HepG2 (cell line): Measurements from ENCODE around the gene PIMREG. TPM values are rescaled to one million over a fixed set of nuclear protein-coding genes. Genes with fewer than 3 reads are reported as not detected.

ENCODE experiments used
- FOXP1 ChIP-seq, 2 experiments: fragments of 450-650 bp in 1 of 2; IDR thresholded peaks; 2 replicates each; pipeline ENCODE4 v1.6.1; 2017 to 2018; ENCODE audit warnings: antibody characterized with exemption in 1 of 2
- MAF1 ChIP-seq: sonication (generic); formaldehyde crosslinking; IDR thresholded peaks from 2 replicates; pipeline ENCODE4 v1.5.0; 2020; ENCODE audit warnings: missing genetic modification reagents, borderline replicate concordance
- STAT5B ChIP-seq: sonication (generic); formaldehyde crosslinking; IDR thresholded peaks from 2 replicates; pipeline ENCODE4 v1.4.0; 2020; ENCODE audit warnings: missing genetic modification reagents
- TFAP4 ChIP-seq: sonication (generic); IDR thresholded peaks from 2 replicates; pipeline ENCODE4 v1.6.1; 2016; ENCODE audit warnings: low read depth, borderline replicate concordance
- ZBTB43 ChIP-seq: sonication (generic); formaldehyde crosslinking; conservative IDR thresholded peaks from 2 replicates; pipeline ENCODE4 v1.4.0; 2020; ENCODE audit warnings: missing genetic modification reagents
- ZNF180 ChIP-seq: sonication (generic); formaldehyde crosslinking; IDR thresholded peaks from 2 replicates; pipeline ENCODE4 v1.4.0; 2020; ENCODE audit warnings: low read depth, missing genetic modification reagents, borderline replicate concordance
- ZNF207 ChIP-seq: fragments of 450-650 bp; IDR thresholded peaks from 2 replicates; pipeline ENCODE4 v1.6.1; 2016; ENCODE audit warnings: antibody characterized with exemption, borderline replicate concordance
- ZNF256 ChIP-seq: sonication (generic); formaldehyde crosslinking; conservative IDR thresholded peaks from 2 replicates; pipeline ENCODE4 v1.4.0; 2020; ENCODE audit warnings: missing genetic modification reagents
- ZNF550 ChIP-seq: sonication (generic); formaldehyde crosslinking; IDR thresholded peaks from 2 replicates; pipeline ENCODE4 v1.4.0; 2020; ENCODE audit warnings: mild to moderate bottlenecking, missing genetic modification reagents, borderline replicate concordance
- ZNF747 ChIP-seq: sonication (generic); formaldehyde crosslinking; IDR thresholded peaks from 2 replicates; pipeline ENCODE4 v1.8.1; 2023; ENCODE audit warnings: missing genetic modification reagents, mild to moderate bottlenecking, borderline replicate concordance
- ZNF878 ChIP-seq: sonication (generic); formaldehyde crosslinking; IDR thresholded peaks from 2 replicates; pipeline ENCODE4 v1.8.1; 2023; ENCODE audit warnings: mild to moderate bottlenecking, missing genetic modification reagents, moderate library complexity
- polyA plus RNA-seq, 8 experiments: library from polyadenylated mRNA; depleted of rRNA in 3 of 8; stranded (reverse) in 7 of 8; unstranded in 1 of 8; fragments of >200 nt; fragmentation: Illumina TruSeq in 4 of 8; extraction: Trizol in 4 of 8; gene quantifications; 2 replicates each; pipeline versions ENCODE4 v1.2.1 to v1.2.3, GENCODE V29; 2011 to 2016; ENCODE audit warnings: low read depth in 4 of 8, missing spikeins in 1 of 8, mixed read lengths in 1 of 8; ENCODE audit not compliant: insufficient read depth in 1 of 8
- total RNA-seq, 5 experiments: library from RNA; depleted of rRNA; stranded (reverse); fragments of >200 nt; fragmentation: Illumina TruSeq; extraction: Trizol; gene quantifications; 2 replicates each; pipeline ENCODE4 v1.2.3, GENCODE V29; 2016; ENCODE audit warnings: low read depth in 1 of 5
- TF ChIP-seq, protein P1 (sequence below): IDR thresholded peaks from 2 replicates; pipeline ENCODE4 v1.6.1; 2018; ENCODE audit warnings: missing genetic modification reagents
- TF ChIP-seq, protein P2 (sequence below), 2 experiments: sonication (generic) in 1 of 2; formaldehyde crosslinking in 1 of 2; IDR thresholded peaks; 2 replicates each; pipeline versions ENCODE4 v1.6.1 to v1.9.0; 2014 to 2022; ENCODE audit warnings: antibody characterized with exemption in 1 of 2, borderline replicate concordance in 1 of 2, inconsistent platforms in 1 of 2, low read depth in 1 of 2, missing genetic modification reagents in 1 of 2

PIMREG gene
- total and polyA plus RNA-seq, 2 of the 13 experiments (the other 11 are each of a cell fraction or from before 2014, with no cell fraction given), result 15.6 to 30.3 TPM

DNA sequence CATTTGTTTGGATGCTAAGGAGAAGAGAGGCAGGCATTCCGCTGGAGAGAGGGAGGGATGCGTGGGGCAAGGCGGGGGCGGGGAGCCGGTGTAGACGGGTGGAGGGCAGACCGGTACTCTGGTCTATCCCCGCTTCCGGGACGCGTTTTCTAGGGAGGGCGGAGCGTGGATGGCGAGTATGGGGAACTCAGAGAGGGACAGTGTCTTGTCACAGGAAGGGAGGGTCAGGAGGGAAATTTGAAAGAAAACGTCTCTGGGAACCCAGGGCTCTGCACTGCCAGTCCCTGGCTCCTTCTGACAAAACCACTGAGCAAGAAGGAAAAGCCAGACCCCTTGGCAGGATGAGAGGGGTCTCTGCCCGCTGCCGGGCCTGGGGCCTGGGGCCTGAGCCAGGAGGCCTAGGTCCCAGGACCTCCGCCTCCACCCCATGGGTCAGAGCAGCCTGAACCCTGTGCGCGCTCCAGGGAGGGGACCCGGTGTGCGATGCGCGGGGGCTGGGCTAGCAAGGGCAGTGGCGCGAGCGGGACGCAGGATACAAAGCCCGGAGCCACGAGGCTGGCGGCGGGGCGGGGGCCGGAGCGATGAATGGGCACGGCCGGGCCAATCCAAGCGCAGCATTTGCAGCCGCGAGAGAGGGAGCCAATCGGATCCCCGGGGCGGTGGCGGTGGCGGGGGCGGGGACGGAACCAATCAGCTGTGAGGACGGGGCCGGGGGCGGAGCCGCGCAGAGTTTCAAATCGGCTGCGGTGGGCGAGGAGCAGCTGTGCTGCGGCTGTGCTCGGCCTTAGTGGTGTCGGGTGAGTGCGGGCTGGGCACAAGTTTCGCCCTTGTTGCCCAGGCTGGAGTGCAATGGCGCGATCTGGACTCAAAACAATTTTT, at the start of gene PIMREG (continued):
- TF ChIP-seq ZBTB43 (CRISPR knock-in tag) (peak; percentile 67; the same call in 1 of the 2 replicates), ZNF207 (no peak), ZNF256 (CRISPR knock-in tag) (no peak), ZNF180 (CRISPR knock-in tag) (no peak), MAF1 (CRISPR knock-in tag) (peak; percentile 75; the same call in 1 of the 2 replicates), ZNF550 (CRISPR knock-in tag) (no peak), FOXP1 (IDR thresholded peaks at IDR 0.05) (no peak), FOXP1 (CRISPR knock-in tag; IDR thresholded peaks at IDR 0.05) (no peak), TFAP4 (peak; percentile 94), STAT5B (CRISPR knock-in tag) (peak; percentile 58; the same call in 1 of the 2 replicates), ZNF878 (CRISPR knock-in tag) (peak; percentile 93), ZNF747 (CRISPR knock-in tag) (0 out of 2 replicates have a peak, but pooled peaks have one; percentile 52)
- TF ChIP-seq, protein P1, sequence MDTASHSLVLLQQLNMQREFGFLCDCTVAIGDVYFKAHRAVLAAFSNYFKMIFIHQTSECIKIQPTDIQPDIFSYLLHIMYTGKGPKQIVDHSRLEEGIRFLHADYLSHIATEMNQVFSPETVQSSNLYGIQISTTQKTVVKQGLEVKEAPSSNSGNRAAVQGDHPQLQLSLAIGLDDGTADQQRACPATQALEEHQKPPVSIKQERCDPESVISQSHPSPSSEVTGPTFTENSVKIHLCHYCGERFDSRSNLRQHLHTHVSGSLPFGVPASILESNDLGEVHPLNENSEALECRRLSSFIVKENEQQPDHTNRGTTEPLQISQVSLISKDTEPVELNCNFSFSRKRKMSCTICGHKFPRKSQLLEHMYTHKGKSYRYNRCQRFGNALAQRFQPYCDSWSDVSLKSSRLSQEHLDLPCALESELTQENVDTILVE (CRISPR knock-in tag), result no peak
- TF ChIP-seq, protein P2, sequence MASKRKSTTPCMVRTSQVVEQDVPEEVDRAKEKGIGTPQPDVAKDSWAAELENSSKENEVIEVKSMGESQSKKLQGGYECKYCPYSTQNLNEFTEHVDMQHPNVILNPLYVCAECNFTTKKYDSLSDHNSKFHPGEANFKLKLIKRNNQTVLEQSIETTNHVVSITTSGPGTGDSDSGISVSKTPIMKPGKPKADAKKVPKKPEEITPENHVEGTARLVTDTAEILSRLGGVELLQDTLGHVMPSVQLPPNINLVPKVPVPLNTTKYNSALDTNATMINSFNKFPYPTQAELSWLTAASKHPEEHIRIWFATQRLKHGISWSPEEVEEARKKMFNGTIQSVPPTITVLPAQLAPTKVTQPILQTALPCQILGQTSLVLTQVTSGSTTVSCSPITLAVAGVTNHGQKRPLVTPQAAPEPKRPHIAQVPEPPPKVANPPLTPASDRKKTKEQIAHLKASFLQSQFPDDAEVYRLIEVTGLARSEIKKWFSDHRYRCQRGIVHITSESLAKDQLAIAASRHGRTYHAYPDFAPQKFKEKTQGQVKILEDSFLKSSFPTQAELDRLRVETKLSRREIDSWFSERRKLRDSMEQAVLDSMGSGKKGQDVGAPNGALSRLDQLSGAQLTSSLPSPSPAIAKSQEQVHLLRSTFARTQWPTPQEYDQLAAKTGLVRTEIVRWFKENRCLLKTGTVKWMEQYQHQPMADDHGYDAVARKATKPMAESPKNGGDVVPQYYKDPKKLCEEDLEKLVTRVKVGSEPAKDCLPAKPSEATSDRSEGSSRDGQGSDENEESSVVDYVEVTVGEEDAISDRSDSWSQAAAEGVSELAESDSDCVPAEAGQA (IDR thresholded peaks at IDR 0.05; ENCODE audit: low read depth), result no peak
- TF ChIP-seq, protein P2 (CRISPR knock-in tag; IDR thresholded peaks at IDR 0.05; ENCODE audit: borderline replicate concordance), result no peak
